Activated naive CD8-positive, alpha-beta T cell treated with anti-CD3 and anti-CD28 coated beads for 36 hours (primary cell): ENCODE data around the gene PLD3. TPM values are rescaled to one million over a fixed set of nuclear protein-coding genes. Genes with fewer than 3 reads are reported as not detected.
"Not testable (repeated sequence)": the region's sequence is repeated elsewhere in the genome, so short reads cannot be mapped to it uniquely, and the experiment has no call there.

Source experiments
- DNase-seq: peaks from one replicate; pipeline ENCODE4 v3.0.0; 2021
- H3K27ac Mint-ChIP-seq: one replicate; pipeline ENCODE4 v1.8.0; 2022; ENCODE audit warnings: mild to moderate bottlenecking, moderate library complexity, mixed read lengths
- H3K27me3 Mint-ChIP-seq: one replicate; pipeline ENCODE4 v1.8.0; 2022; ENCODE audit warnings: mild to moderate bottlenecking, mixed read lengths
- H3K36me3 Mint-ChIP-seq: one replicate; pipeline ENCODE4 v1.8.0; 2021; ENCODE audit warnings: mild to moderate bottlenecking, mixed read lengths
- H3K4me1 Mint-ChIP-seq: one replicate; pipeline ENCODE4 v1.8.0; 2021; ENCODE audit warnings: mixed read lengths
- H3K4me3 Mint-ChIP-seq: one replicate; pipeline ENCODE4 v1.8.0; 2022; ENCODE audit warnings: mild to moderate bottlenecking, moderate library complexity, mixed read lengths
- H3K9me3 Mint-ChIP-seq: one replicate; pipeline ENCODE4 v1.8.0; 2022; ENCODE audit warnings: mixed read lengths
- total RNA-seq, 2 experiments: library from RNA; stranded (reverse); gene quantifications; one replicate each; pipeline ENCODE4 v1.2.3, GENCODE V29; 2021

PLD3 gene
- total RNA-seq, 2 experiments from 2014 or later, result 41.8 to 44.2 TPM

GRCh38 chr19:40365613-40366401 lies 17.3 kb downstream of the PLD3 start:
- Mint-ChIP-seq H3K36me3 (peaks cover 2% of the 10 kb centered on the region), H3K27me3 (no peaks in the 10 kb centered on the region), H3K9me3 (no peaks in the 10 kb centered on the region), H3K27ac (no peak overlapping the region), H3K4me3 (peak overlapping the region; percentile 42), H3K4me1 (peaks cover 14% of the 10 kb centered on the region)
- DNase-seq, result peak; percentile 50

- no peaks in the 10 kb centered on the region for H3K9me3 Mint-ChIP-seq
- H3K27me3 Mint-ChIP-seq, result no peaks in the 10 kb centered on the region
- H3K4me1 Mint-ChIP-seq, result peaks cover 12% of the 10 kb centered on the region
- no peak overlapping the region for H3K4me3 Mint-ChIP-seq
- H3K36me3 Mint-ChIP-seq, result peaks cover 2% of the 10 kb centered on the region
- no peak for DNase-seq
- H3K27ac Mint-ChIP-seq, result no peak overlapping the region
These were observed 18.4 kb downstream of the PLD3 start for GRCh38 chr19:40366697-40367561.

- no peak for DNase-seq
- Mint-ChIP-seq H3K36me3 (peaks cover 2% of the 10 kb centered on the region), H3K27me3 (no peaks in the 10 kb centered on the region), H3K4me3 (no peak overlapping the region), H3K27ac (no peak overlapping the region), H3K9me3 (no peaks in the 10 kb centered on the region), H3K4me1 (peaks cover 13% of the 10 kb centered on the region)
These were observed 19.3 kb downstream of the PLD3 start for GRCh38 chr19:40367577-40368434.

- Mint-ChIP-seq H3K27ac (no peak overlapping the region), H3K36me3 (peaks cover 4% of the 10 kb centered on the region), H3K4me3 (no peak overlapping the region), H3K9me3 (no peaks in the 10 kb centered on the region), H3K4me1 (peaks cover 11% of the 10 kb centered on the region), H3K27me3 (no peaks in the 10 kb centered on the region)
- no peak for DNase-seq
These were observed 21.3 kb downstream of the PLD3 start for GRCh38 chr19:40369797-40370196.

GRCh38 chr19:40370253-40370652 lies 21.8 kb downstream of the PLD3 start:
- H3K36me3 Mint-ChIP-seq, H3K9me3 Mint-ChIP-seq, H3K27me3 Mint-ChIP-seq, DNase-seq, H3K4me1 Mint-ChIP-seq, H3K27ac Mint-ChIP-seq, H3K4me3 Mint-ChIP-seq: not testable (repeated sequence)

- Mint-ChIP-seq H3K36me3 (peaks cover 2% of the 10 kb centered on the region), H3K27me3 (no peaks in the 10 kb centered on the region), H3K9me3 (no peaks in the 10 kb centered on the region), H3K4me1 (peaks cover 4% of the 10 kb centered on the region), H3K4me3 (no peak overlapping the region), H3K27ac (no peak overlapping the region)
- no peak for DNase-seq
These were observed 22.7 kb downstream of the PLD3 start for GRCh38 chr19:40370997-40371801.

GRCh38 chr19:40371802-40372122 lies 23.3 kb downstream of the PLD3 start:
- no peak overlapping the region for H3K27ac Mint-ChIP-seq
- no peak overlapping the region for H3K4me3 Mint-ChIP-seq
- no peaks in the 10 kb centered on the region for H3K27me3 Mint-ChIP-seq
- no peaks in the 10 kb centered on the region for H3K9me3 Mint-ChIP-seq
- peaks cover 4% of the 10 kb centered on the region for H3K4me1 Mint-ChIP-seq
- no peak for DNase-seq
- H3K36me3 Mint-ChIP-seq, result peaks cover 2% of the 10 kb centered on the region

GRCh38 chr19:40374084-40374483 lies 25.6 kb downstream of the PLD3 start:
- Mint-ChIP-seq H3K36me3 (peaks cover 2% of the 10 kb centered on the region), H3K27ac (no peak overlapping the region), H3K27me3 (no peaks in the 10 kb centered on the region), H3K9me3 (no peaks in the 10 kb centered on the region), H3K4me3 (no peak overlapping the region), H3K4me1 (peaks cover 4% of the 10 kb centered on the region)
- DNase-seq, result no peak

- Mint-ChIP-seq H3K4me1 (peaks cover 4% of the 10 kb centered on the region), H3K27ac (no peak overlapping the region), H3K36me3 (peaks cover 2% of the 10 kb centered on the region), H3K27me3 (no peaks in the 10 kb centered on the region), H3K9me3 (no peaks in the 10 kb centered on the region), H3K4me3 (no peak overlapping the region)
- DNase-seq, result no peak
These were observed 27.9 kb downstream of the PLD3 start for GRCh38 chr19:40376286-40376862.

GRCh38 chr19:40377876-40378385 lies 29.4 kb downstream of the PLD3 start:
- Mint-ChIP-seq H3K4me1 (peaks cover 3% of the 10 kb centered on the region), H3K27ac (no peak overlapping the region), H3K4me3 (no peak overlapping the region), H3K9me3 (no peaks in the 10 kb centered on the region), H3K27me3 (no peaks in the 10 kb centered on the region), H3K36me3 (peaks cover 2% of the 10 kb centered on the region)
- DNase-seq, result no peak

- H3K27me3 Mint-ChIP-seq, result no peaks in the 10 kb centered on the region
- H3K4me1 Mint-ChIP-seq, result no peaks in the 10 kb centered on the region
- DNase-seq, result no peak
- no peaks in the 10 kb centered on the region for H3K9me3 Mint-ChIP-seq
- no peak overlapping the region for H3K4me3 Mint-ChIP-seq
- peaks cover 2% of the 10 kb centered on the region for H3K36me3 Mint-ChIP-seq
- H3K27ac Mint-ChIP-seq, result no peak overlapping the region
These were observed 30.0 kb downstream of the PLD3 start for GRCh38 chr19:40378509-40378908.

- Mint-ChIP-seq H3K36me3 (peaks cover under 1% of the 10 kb centered on the region), H3K27me3 (no peaks in the 10 kb centered on the region), H3K9me3 (no peaks in the 10 kb centered on the region), H3K4me3 (no peak overlapping the region), H3K27ac (no peak overlapping the region), H3K4me1 (no peaks in the 10 kb centered on the region)
- DNase-seq, result no peak
These were observed 31.1 kb downstream of the PLD3 start for GRCh38 chr19:40379446-40380198.

- no peaks in the 10 kb centered on the region for H3K9me3 Mint-ChIP-seq
- H3K4me1 Mint-ChIP-seq, result no peaks in the 10 kb centered on the region
- H3K27me3 Mint-ChIP-seq, result no peaks in the 10 kb centered on the region
- H3K27ac Mint-ChIP-seq, result no peak overlapping the region
- H3K36me3 Mint-ChIP-seq, result no peaks in the 10 kb centered on the region
- H3K4me3 Mint-ChIP-seq, result no peak overlapping the region
- DNase-seq, result no peak
These were observed 31.9 kb downstream of the PLD3 start for GRCh38 chr19:40380199-40381037.
